Measurements from ENCODE around the gene HDAC4. TPM values are rescaled to one million over a fixed set of nuclear protein-coding genes. Genes with fewer than 3 reads are reported as not detected.

HDAC4 gene
- total and polyA plus RNA-seq, 2 of the 8 experiments (the other 6 are each of a cell fraction or from before 2014, with no cell fraction given) = 15.4 to 31.5 TPM

GRCh38 chr2:239021224-239021623, 379.6 kb downstream of the HDAC4 start:
- no peak overlapping the region for H3K4ac ChIP-seq (replicated peaks; ENCODE audit: insufficient read length, low read depth, low read length)
- no peaks in the 10 kb centered on the region for H3K36me3 ChIP-seq (ENCODE audit: control insufficient read depth in 2 of 4, insufficient read depth in 4 of 4, low read length in 3 of 4)
- H2AK5ac ChIP-seq (ENCODE audit: low read depth, low read length) = no peak overlapping the region
- no peak overlapping the region for H3K18ac ChIP-seq (ENCODE audit: extremely low read depth, low read length)
- no peaks in the 10 kb centered on the region for H4K20me1 ChIP-seq (replicated peaks in 1 of 2; ENCODE audit: control insufficient read depth in 1 of 2, insufficient read depth in 2 of 2, low read length in 2 of 2)
- no peak overlapping the region for H4K91ac ChIP-seq (replicated peaks; ENCODE audit: insufficient read length, low read length)
- no peak overlapping the region for H3K14ac ChIP-seq (ENCODE audit: insufficient read length)
- H4K5ac ChIP-seq (ENCODE audit: insufficient read length, low read depth, low read length) = no peak overlapping the region
- no peak overlapping the region for H2BK12ac ChIP-seq (ENCODE audit: low read depth, low read length)
- H4K8ac ChIP-seq (ENCODE audit: extremely low read depth, insufficient read depth, low read length) = no peak overlapping the region
- H3K79me2 ChIP-seq (ENCODE audit: control insufficient read depth in 1 of 2, insufficient read depth in 2 of 2, low read length in 2 of 2) = no peaks in the 10 kb centered on the region
- 68% methylated on average over 4 of the region's 6 CpGs; no CpG with 5 or more reads in 1 of the 2 experiments for WGBS, 2 experiments (ENCODE audit: extremely low coverage in 1 of 2, insufficient coverage in 1 of 2, insufficient read length in 1 of 2, insufficient replicate concordance in 2 of 2, low coverage in 1 of 2, low lambda C conversion rate in 2 of 2, missing lambda C conversion rate in 1 of 2)
- H3K4me1 ChIP-seq (replicated peaks in 1 of 4; ENCODE audit: control insufficient read depth in 3 of 4, insufficient read depth in 4 of 4, low read length in 3 of 4) = peaks cover 0 to 5% (median 1%) of the 10 kb centered on the region in 4 experiments; a peak in 3 of 7 replicates
- ChIA-PET CTCF (ENCODE audit: partially characterized antibody) (no interaction called here), POLR2A (ENCODE audit: partially characterized antibody) (no interaction called here)
- no peak overlapping the region for H2AFZ ChIP-seq (ENCODE audit: low read length)
- H3K4me2 ChIP-seq (ENCODE audit: insufficient read depth in 1 of 2, low read depth in 2 of 2, low read length in 2 of 2) = no peak overlapping the region
- no peak overlapping the region for H2BK20ac ChIP-seq (ENCODE audit: low read length)
- no peak overlapping the region for H3K4me3 ChIP-seq (ENCODE audit: extremely low read depth in 1 of 4, insufficient read depth in 2 of 4, low read depth in 3 of 4, low read length in 4 of 4)
- no peak overlapping the region for H3K56ac ChIP-seq (replicated peaks; ENCODE audit: insufficient read length, low read depth, low read length)
- no peak overlapping the region for H3K9ac ChIP-seq (replicated peaks in 1 of 4; ENCODE audit: extremely low read depth in 1 of 4, low read depth in 3 of 4, low read length in 3 of 4)
- H2BK15ac ChIP-seq (ENCODE audit: low read length) = no peak overlapping the region
- H3K9me3 ChIP-seq (ENCODE audit: insufficient read depth in 2 of 2, low read depth in 1 of 2, low read length in 1 of 2) = peaks cover 0 to 4% of the 10 kb centered on the region in 2 experiments; a peak in 1 of 4 replicates
- no peak overlapping the region for H2BK120ac ChIP-seq (replicated peaks; ENCODE audit: low read depth, low read length)
- H3K23me2 ChIP-seq (ENCODE audit: low read depth, low read length) = no peaks in the 10 kb centered on the region
- no peaks in the 10 kb centered on the region for H3K27me3 ChIP-seq (replicated peaks in 1 of 4; ENCODE audit: control insufficient read depth in 3 of 4, extremely low read depth in 1 of 4, insufficient read depth in 3 of 4, low read length in 3 of 4)
- H2BK5ac ChIP-seq (ENCODE audit: low read depth, low read length) = no peak overlapping the region
- DNase-seq (ENCODE audit: low read depth in 1 of 2, low spot score in 2 of 2) = no peak
- no peaks in the 10 kb centered on the region for H3K79me1 ChIP-seq (ENCODE audit: low read depth, low read length)
- no peak overlapping the region for H3K27ac ChIP-seq (ENCODE audit: low read depth, low read length)
- H3K23ac ChIP-seq (ENCODE audit: insufficient read length) = no peak overlapping the region
- FAIRE-seq = no peak

Data from H1 (cell line).